Effector CD4-positive, alpha-beta T cell (primary cell): Measurements from ENCODE around the gene SLC35E2B.
"Not testable (repeated sequence)": the region's sequence is repeated elsewhere in the genome, so short reads cannot be mapped to it uniquely, and the experiment has no call there.

ENCODE experiments used
- DNase-seq: peaks from one replicate; pipeline ENCODE4 v3.0.0-alpha.2; 2020

SLC35E2B gene

GRCh38 chr1:1672181-1672965 lies 20.2 kb downstream of the SLC35E2B start:
- DNase-seq: no peak

GRCh38 chr1:1671365-1672119 lies 21.1 kb downstream of the SLC35E2B start:
- DNase-seq: no peak

DNA sequence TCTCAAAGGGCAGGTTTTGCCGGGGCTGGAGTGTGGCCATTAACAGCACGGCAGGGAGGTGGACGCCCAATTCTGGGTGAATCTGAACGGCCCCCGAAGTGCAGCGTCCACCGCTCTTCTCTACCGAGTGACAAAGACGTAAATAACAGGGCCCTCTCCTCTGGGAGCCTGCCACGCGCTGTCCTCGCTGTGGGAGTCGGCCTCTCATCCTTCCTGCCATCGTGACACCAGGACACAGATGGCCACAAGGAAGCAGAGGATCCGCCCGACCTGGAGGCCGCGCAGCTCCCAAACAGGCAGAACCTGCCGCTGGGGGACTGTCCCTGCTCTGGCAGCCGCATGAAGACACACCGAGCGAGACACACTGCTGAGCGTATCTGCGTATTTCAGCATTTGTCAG lies 21.7 kb downstream of the SLC35E2B start:
- DNase-seq: no peak

GRCh38 chr1:1669468-1670440 lies 22.8 kb downstream of the SLC35E2B start:
- DNase-seq: no peak

DNA sequence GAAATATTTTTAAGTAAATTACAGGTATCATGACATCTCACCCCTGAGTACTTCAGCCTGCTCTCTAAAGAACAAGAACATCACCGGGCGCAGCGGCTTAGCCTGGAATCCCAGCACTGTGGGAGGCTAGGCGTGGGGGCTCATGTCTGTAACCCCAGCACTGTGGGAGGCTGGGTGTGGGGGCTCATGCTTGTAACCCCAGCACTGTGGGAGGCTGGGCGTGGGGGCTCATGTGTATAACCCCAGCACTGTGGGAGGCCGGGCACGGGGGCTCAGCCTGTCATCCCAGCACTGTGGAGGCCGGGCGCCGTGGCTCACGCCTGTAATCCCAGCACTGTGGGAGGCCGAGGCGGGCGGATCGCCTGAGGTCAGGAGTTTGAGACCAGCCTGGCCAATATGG lies 26.1 kb downstream of the SLC35E2B start:
- no peak for DNase-seq

GRCh38 chr1:1665815-1666251 lies 26.8 kb downstream of the SLC35E2B start:
- DNase-seq: no peak

- DNase-seq: no peak
Measured at GRCh38 chr1:1664941-1665814, 27.4 kb downstream of the SLC35E2B start.

DNA sequence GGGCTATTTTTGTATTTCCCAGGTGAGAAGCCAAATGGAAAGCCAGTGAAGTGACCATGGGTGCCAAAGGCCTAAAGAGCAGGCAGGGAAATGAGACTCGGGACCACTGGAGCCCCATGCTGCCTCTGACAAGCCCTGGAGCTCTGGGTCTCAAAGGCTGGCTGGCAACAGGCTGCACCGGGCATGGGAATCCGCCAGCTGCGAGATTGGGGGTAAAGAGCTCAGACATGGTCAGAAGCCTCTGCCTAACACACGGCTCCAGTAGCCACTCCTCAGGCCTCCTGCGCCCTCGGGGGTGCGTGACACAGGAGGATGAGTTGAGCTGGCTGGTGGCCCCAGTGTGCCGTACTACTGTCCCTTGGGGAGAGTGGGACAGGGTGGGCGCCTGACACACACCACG lies 28.3 kb downstream of the SLC35E2B start:
- not testable (repeated sequence) for DNase-seq

DNA sequence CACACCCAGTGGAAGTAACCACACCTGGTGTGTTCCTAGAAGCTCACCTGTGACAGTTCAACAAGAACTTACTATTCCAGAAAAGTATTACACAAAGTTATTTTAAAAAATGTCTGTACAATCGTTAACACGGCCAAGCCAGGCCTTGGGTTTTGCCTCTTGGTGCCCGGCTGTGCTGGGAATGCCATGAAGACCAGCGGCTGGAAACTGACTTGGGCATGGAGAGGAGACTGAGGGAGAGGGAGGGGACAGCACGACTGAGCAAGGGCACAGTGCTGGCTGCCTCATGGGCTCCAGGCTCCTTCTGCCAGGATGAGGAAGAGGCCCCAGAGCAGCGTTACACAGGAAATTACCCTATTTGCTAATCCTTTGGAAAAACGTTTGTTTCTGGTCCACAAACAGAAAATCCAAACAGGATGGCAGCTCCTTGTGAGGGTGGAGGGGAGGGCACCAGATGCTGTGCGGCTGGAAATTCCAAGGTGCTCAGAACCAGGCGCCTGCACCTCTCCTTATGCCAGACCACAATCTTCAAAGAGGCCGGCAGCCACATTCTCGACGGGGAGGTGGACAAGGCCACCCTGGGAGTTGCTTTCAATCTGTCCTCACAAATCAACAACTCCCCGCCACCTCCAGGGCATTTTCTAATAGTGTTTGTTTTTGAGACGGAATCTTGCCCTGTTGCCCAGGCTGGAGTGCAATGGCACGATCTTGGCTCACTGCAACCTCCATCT lies 29.6 kb downstream of the SLC35E2B start:
- not testable (repeated sequence) for DNase-seq

DNA sequence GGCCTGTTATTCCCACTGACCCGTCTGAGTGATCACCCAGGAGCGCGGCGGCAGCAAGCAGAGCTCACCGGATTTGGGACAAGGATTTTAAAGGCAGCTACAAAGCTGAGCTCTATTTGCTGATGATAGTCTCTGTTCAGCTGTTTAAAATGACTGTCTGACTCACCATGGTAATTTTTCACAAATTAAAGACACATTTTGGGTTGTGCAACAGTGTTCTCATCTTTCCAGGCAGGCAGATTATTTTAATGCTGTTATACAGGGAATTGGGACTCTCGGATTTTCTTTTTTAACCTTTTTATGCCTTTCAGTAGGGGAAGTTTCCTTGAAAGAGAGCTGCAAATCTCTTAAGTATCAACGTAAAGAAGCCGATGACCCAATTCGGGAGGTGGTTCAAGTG lies 30.2 kb downstream of the SLC35E2B start:
- not testable (repeated sequence) for DNase-seq

DNA sequence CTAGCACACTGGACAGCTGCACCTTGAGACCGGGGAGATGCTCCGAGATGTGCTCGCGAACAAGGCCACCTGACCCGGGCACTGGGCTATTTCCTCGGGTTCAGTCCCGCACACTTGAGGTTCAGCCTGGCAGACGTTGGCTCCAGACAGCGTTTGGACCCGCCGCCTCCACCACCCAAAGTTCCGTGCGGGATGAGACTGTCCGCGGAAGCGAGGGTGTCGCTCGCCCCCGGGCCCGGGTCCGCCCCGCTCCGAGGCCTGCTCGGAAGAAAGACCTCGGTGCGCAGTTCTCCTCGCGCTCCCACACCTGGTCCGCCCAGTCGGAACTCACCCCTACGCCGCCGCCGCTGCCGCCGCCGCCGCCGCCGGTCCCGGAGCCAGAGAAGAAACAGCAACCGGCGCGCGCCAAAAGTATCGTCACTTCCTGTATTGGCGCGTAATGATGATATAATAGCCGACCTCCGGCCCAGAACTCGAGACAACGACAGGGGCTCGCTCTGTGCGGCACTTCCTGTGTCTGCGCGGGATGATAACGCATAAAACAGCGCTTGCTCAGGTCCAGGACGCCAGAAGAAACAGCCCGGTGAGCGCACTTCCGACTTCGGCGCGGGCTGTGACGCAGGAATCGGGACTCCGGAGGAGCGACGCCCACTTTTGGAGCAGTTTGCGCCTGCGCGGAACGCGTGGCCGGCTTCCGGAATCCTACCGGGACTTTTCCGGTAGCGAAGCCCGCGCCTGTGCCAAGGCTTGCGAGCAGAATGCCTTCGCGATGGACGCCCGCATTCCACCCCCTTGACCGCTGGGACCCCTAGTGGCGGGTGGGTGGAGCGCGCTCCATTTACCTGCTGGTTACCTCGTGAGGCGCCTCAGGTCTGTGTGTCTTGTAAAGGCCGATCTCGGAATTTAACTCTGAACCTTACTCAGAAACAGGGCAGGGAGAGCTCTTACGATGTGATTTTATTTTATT lies 33.7 kb downstream of the SLC35E2B start, which contains the start of gene CDK11B:
CDK11B (minus strand) TSS at position 422 of the 967 bp plus-strand sequence. CDS start 1,519 bp downstream, outside the sequence.
- DNase-seq: peak; percentile 94

DNA sequence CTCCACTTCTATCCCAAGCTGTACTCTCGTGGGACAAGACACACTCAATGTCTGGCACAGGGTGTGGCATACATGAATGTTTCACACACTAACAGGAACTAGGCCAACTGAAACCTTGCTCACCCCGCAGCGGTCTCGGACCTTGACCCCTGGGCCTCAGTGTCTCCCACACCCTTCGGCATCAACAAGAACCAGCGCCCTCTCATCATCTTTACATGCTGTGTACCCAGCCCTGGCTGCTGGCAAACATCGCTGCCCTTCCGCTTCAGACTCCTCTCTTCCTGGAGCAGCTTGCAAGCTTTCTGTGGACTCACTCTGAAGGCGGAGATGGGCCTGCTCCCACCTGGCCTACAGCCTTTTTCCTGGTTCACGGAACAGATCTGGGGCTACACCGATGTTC lies 44.3 kb downstream of the SLC35E2B start:
- DNase-seq: not testable (repeated sequence)

DNA sequence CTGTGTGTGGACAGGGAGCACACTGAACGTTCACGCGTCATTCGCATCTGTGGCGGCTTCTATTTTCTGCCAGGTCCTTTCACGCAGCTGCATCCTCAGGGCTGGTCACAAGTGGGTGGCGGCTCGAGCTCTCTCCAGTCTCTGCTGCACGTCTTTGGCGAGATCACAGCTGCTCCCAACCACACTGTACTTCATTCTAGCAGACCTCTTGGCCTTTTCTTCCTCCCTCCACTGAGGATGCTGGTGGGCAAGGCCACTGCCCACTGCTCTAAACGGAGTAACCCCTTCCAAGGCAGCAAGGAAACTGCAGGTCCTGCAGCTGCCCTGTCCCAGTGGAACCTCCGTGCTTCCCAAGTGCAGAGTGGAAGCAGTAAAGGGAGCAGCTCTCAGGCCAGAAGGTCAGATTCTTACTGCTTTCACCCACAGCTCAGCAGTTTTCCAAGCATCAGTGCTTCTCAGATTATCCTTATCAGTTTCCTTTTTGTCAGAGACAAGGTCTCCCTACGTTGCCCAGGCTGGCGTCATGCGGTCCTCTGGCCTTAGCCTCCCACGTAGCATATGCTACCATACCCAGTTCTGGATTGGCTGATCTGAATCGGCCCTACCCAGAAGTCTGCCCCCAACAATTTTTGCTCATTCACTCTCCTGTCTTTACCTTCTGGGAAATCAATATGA lies 44.9 kb downstream of the SLC35E2B start:
- DNase-seq: not testable (repeated sequence)

DNA sequence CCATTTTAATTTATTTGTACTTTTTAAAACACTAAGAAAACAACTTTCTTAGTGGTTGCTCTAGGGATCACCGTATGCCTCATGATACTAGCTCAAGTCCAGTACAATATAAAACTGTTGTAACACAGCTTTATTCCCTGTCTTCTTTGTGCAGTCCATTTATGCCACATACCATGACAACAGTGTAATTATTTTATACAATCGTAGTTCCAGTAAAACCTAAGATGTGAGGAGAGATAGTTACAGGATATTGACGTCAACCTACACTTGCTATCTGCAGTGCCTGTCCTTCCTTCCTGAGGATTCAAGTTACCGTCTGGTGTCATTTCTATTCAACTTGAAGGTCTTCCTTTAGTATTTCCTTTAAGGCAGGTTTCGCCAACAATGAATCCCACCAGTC lies 46.3 kb downstream of the SLC35E2B start:
- DNase-seq: not testable (repeated sequence)

DNA sequence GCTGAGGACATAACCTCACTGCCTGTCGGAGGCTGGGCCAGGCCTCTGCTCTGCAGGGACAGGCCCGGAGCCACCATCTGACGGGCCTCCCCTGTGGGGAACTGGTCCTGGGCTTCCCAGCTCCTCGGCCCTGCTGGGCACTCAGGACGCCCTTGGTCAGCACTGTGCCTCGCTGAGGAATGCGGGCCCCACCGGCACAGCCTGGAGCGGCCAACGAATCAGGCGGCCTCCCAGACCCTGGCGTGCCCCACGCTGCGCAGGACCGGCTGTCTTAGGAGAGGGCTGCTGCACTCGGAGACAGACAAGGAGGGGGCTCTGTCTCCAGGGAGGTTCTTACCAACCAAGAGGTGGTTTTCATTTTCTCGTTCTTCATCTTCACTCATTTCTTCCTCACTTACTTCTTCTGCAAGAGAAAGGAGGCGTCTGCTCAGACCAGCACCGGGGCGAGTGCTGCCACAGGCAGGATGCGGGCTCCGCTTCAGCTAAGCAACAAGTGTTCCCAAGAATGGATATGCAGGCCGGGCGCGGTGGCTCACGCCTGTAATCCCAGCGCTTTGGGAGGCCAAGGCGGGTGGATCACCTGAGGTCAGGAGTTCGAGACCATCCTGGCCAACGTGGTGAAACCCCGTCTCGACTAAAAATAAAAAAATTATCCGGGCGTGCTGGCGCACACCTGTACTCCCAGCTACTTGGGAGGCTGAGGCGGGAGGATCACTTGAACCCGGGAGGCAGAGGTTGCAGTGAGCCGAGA lies 51.7 kb downstream of the SLC35E2B start:
- DNase-seq: not testable (repeated sequence)

DNA sequence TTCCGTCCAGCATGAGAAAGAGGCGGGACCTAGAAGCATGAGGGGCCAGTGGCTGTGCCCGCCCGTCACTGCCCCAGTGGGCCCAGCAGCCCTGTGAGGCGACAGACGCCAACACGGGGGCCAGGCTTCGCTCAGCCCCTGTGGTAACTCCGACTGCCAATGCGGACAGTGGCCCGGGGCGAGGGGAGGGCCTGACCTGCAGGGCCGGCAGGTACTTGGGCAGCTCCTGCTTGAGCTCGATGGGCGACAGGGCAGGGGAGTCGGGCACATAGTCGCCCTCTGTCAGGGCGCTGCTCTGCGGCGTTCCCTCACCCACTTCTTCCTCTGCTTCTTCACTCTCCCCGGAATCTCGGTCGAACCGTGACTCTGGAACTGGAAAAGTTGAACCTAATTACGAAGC lies 52.5 kb downstream of the SLC35E2B start:
- DNase-seq: not testable (repeated sequence)

- not testable (repeated sequence) for DNase-seq
Measured at GRCh38 chr1:1639368-1639767, 53.2 kb downstream of the SLC35E2B start.

DNA sequence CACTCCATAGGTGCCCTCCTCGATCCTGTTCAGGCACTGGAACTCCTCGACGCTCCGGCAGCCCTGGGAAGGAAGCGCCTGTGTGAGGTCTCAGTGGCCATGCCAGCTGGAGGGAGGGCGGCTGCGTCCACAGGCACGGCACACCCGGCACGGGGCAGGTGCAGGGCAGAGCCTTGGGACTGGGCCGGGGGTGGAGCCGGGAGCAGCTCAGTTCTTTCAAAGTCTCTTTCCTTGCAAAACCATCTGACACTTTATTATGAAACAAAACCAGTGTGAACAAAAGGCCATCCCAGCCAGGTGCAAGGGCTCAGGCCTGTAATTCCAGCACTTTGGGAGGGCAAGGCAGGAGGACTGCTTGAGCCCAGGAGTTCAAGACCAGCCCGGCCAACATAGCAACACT lies 54.1 kb downstream of the SLC35E2B start:
- DNase-seq: not testable (repeated sequence)
